ENCODE results near the gene MYMX. TPM values are rescaled to one million over a fixed set of nuclear protein-coding genes. Genes with fewer than 3 reads are reported as not detected.
"Not testable (repeated sequence)": the region's sequence is repeated elsewhere in the genome, so short reads cannot be mapped to it uniquely, and the experiment has no call there.

Gene MYMX
- total RNA-seq, 1 donor from 2014 or later = not detected

- no peaks in the 10 kb centered on the region for H3K9me3 ChIP-seq (ENCODE audit: insufficient read depth, low read depth, low read length)
- no peaks in the 10 kb centered on the region for H3K79me2 ChIP-seq (ENCODE audit: insufficient read depth, low read length)
- no peak overlapping the region for H3K4me3 Mint-ChIP-seq (ENCODE audit: unreplicated experiment)
- no peak overlapping the region for H3K4me3 ChIP-seq (ENCODE audit: insufficient read depth, low read depth, low read length)
- no peak overlapping the region for H3K27ac ChIP-seq (ENCODE audit: low read depth, low read length)
- DNase-seq (ENCODE audit: low read depth) (no peak), FAIRE-seq (no peak)
- H2AFZ ChIP-seq (ENCODE audit: low read depth, low read length) = no peak overlapping the region
- H3K27me3 ChIP-seq (ENCODE audit: insufficient read depth, low read length) = no peaks in the 10 kb centered on the region
- H3K27me3 Mint-ChIP-seq (ENCODE audit: low read depth, unreplicated experiment) = peaks cover 18% of the 10 kb centered on the region
- no peak overlapping the region for H3K27ac Mint-ChIP-seq (ENCODE audit: unreplicated experiment)
- H3K36me3 Mint-ChIP-seq (ENCODE audit: low read depth, unreplicated experiment) = peaks cover 5% of the 10 kb centered on the region
- no peak overlapping the region for H3K9ac ChIP-seq (ENCODE audit: low read length)
- peaks cover 7% of the 10 kb centered on the region for H4K20me1 ChIP-seq (ENCODE audit: insufficient read depth, low read length)
- no peaks in the 10 kb centered on the region for H3K9me3 Mint-ChIP-seq (ENCODE audit: unreplicated experiment)
- peaks cover 16% of the 10 kb centered on the region for H3K4me1 ChIP-seq (ENCODE audit: insufficient read depth, low read length)
- H3K4me1 Mint-ChIP-seq (ENCODE audit: low read depth, unreplicated experiment) = peaks cover 16% of the 10 kb centered on the region
- H3K4me2 ChIP-seq (ENCODE audit: low read length) = no peak overlapping the region
- no peaks in the 10 kb centered on the region for H3K36me3 ChIP-seq (ENCODE audit: insufficient read depth, low read length)
- TF ChIP-seq CTCF (IDR thresholded peaks at IDR 0.05; ENCODE audit: insufficient read depth, low read depth, low read length) (no peak), EZH2 (IDR thresholded peaks at IDR 0.05; ENCODE audit: insufficient read depth, low read length) (no peak)
Observed at GRCh38 chr6:44230034-44230675, 13.4 kb downstream of the MYMX start.

GRCh38 chr6:44231426-44231825, 14.7 kb downstream of the MYMX start:
- Mint-ChIP-seq H3K4me1 (ENCODE audit: low read depth, unreplicated experiment) (peaks cover 22% of the 10 kb centered on the region), H3K27me3 (ENCODE audit: low read depth, unreplicated experiment) (peaks cover 18% of the 10 kb centered on the region)
- not testable (repeated sequence) for FAIRE-seq; H3K4me3 ChIP-seq (ENCODE audit: insufficient read depth, low read depth, low read length); H3K79me2 ChIP-seq (ENCODE audit: insufficient read depth, low read length); H3K27ac Mint-ChIP-seq (ENCODE audit: unreplicated experiment); H3K36me3 ChIP-seq (ENCODE audit: insufficient read depth, low read length); H4K20me1 ChIP-seq (ENCODE audit: insufficient read depth, low read length); H3K4me2 ChIP-seq (ENCODE audit: low read length); H3K27me3 ChIP-seq (ENCODE audit: insufficient read depth, low read length); H3K9me3 Mint-ChIP-seq (ENCODE audit: unreplicated experiment); H3K4me3 Mint-ChIP-seq (ENCODE audit: unreplicated experiment); DNase-seq (ENCODE audit: low read depth); H3K27ac ChIP-seq (ENCODE audit: low read depth, low read length); H2AFZ ChIP-seq (ENCODE audit: low read depth, low read length); H3K9me3 ChIP-seq (ENCODE audit: insufficient read depth, low read depth, low read length); H3K9ac ChIP-seq (ENCODE audit: low read length); H3K36me3 Mint-ChIP-seq (ENCODE audit: low read depth, unreplicated experiment)
- H3K4me1 ChIP-seq (ENCODE audit: insufficient read depth, low read length) = peaks cover 20% of the 10 kb centered on the region

GRCh38 chr6:44232676-44233566, 16.2 kb downstream of the MYMX start:
- peaks cover 30% of the 10 kb centered on the region for H3K4me1 ChIP-seq (ENCODE audit: insufficient read depth, low read length)
- H3K4me1 Mint-ChIP-seq (ENCODE audit: low read depth, unreplicated experiment) = peaks cover 33% of the 10 kb centered on the region
- H3K36me3 Mint-ChIP-seq (ENCODE audit: low read depth, unreplicated experiment) = peaks cover 5% of the 10 kb centered on the region
- DNase-seq (ENCODE audit: low read depth) (no peak), FAIRE-seq (no peak)
- H3K4me3 Mint-ChIP-seq (ENCODE audit: unreplicated experiment) = no peak overlapping the region
- H3K4me3 ChIP-seq (ENCODE audit: insufficient read depth, low read depth, low read length) = no peak overlapping the region
- no peak overlapping the region for H3K27ac ChIP-seq (ENCODE audit: low read depth, low read length)
- H3K27me3 ChIP-seq (ENCODE audit: insufficient read depth, low read length) = no peaks in the 10 kb centered on the region
- no peaks in the 10 kb centered on the region for H3K36me3 ChIP-seq (ENCODE audit: insufficient read depth, low read length)
- H3K9me3 Mint-ChIP-seq (ENCODE audit: unreplicated experiment) = no peaks in the 10 kb centered on the region
- no peak overlapping the region for H3K4me2 ChIP-seq (ENCODE audit: low read length)
- H3K79me2 ChIP-seq (ENCODE audit: insufficient read depth, low read length) = no peaks in the 10 kb centered on the region
- no peaks in the 10 kb centered on the region for H3K9me3 ChIP-seq (ENCODE audit: insufficient read depth, low read depth, low read length)
- H4K20me1 ChIP-seq (ENCODE audit: insufficient read depth, low read length) = no peaks in the 10 kb centered on the region
- TF ChIP-seq EZH2 (IDR thresholded peaks at IDR 0.05; ENCODE audit: insufficient read depth, low read length) = no peak
- TF ChIP-seq CTCF (IDR thresholded peaks at IDR 0.05; ENCODE audit: insufficient read depth, low read depth, low read length) = no peak
- no peak overlapping the region for H3K27ac Mint-ChIP-seq (ENCODE audit: unreplicated experiment)
- H2AFZ ChIP-seq (ENCODE audit: low read depth, low read length) = no peak overlapping the region
- peaks cover 18% of the 10 kb centered on the region for H3K27me3 Mint-ChIP-seq (ENCODE audit: low read depth, unreplicated experiment)
- no peak overlapping the region for H3K9ac ChIP-seq (ENCODE audit: low read length)
